Kidney (tissue), 14 donors: Measurements from ENCODE around the gene TCHP. TPM values are rescaled to one million over a fixed set of nuclear protein-coding genes. Genes with fewer than 3 reads are reported as not detected.
A peak's percentile ranks its signal among the peaks of the same experiment; 100 is the strongest.

Experiments used
- DNase-seq, 5 donors: peaks; one replicate each; pipeline ENCODE4 v3.0.0-alpha.2; 2013 to 2020
- FAIRE-seq: peaks from 2 replicates; lab custom pipeline; 2012; peaks lifted over from hg19 to GRCh38; lab: Jason Lieb, UNC
- H3K27ac ChIP-seq, 2 donors: one replicate each; pipeline ENCODE4 v1.7.0; 2013; ENCODE audit warnings: low read depth in 2 of 2, low read length in 2 of 2, inconsistent platforms in 1 of 2
- H3K27me3 ChIP-seq: one replicate; pipeline ENCODE4 v1.7.1; 2013; ENCODE audit warnings: low read length, inconsistent platforms; ENCODE audit not compliant: control insufficient read depth, insufficient read depth
- H3K36me3 ChIP-seq, 3 donors: one replicate each; pipeline versions ENCODE4 v1.7.0 to v1.7.1; 2013; ENCODE audit warnings: low read length in 3 of 3, control low read depth in 1 of 3, inconsistent platforms in 1 of 3; ENCODE audit not compliant: insufficient read depth in 3 of 3, control insufficient read depth in 2 of 3
- H3K4me1 ChIP-seq, 3 donors: one replicate each; pipeline versions ENCODE4 v1.7.0 to v1.7.1; 2013; ENCODE audit warnings: low read length in 3 of 3, inconsistent platforms in 1 of 3, low read depth in 1 of 3; ENCODE audit not compliant: control insufficient read depth in 2 of 3, insufficient read depth in 2 of 3
- H3K4me3 ChIP-seq, 3 donors: one replicate each; pipeline versions ENCODE4 v1.7.0 to v1.8.1; 2013; ENCODE audit warnings: low read length in 3 of 3, control low read depth in 1 of 3, inconsistent platforms in 1 of 3
- H3K9ac ChIP-seq, 3 donors: one replicate each; pipeline versions ENCODE4 v1.7.0 to v1.7.1; 2013; ENCODE audit warnings: low read length in 3 of 3, control low read depth in 1 of 3, inconsistent platforms in 1 of 3
- H3K9me3 ChIP-seq, 3 donors: one replicate each; pipeline versions ENCODE4 v1.7.0 to v1.7.1; 2013; ENCODE audit warnings: low read length in 3 of 3, control low read depth in 1 of 3, inconsistent platforms in 1 of 3; ENCODE audit not compliant: control insufficient read depth in 2 of 3, insufficient read depth in 1 of 3
- CTCF ChIP-seq: IDR thresholded peaks from 3 replicates; pipeline ENCODE4 v1.5.1; 2012; ENCODE audit warnings: mild to moderate bottlenecking, moderate library complexity, borderline replicate concordance; ENCODE audit not compliant: insufficient read depth; ENCODE audit errors: extremely low read depth
- intact Hi-C: fragments of 100-400 bp; cut with DNase I; formaldehyde crosslinking; loops from one replicate; pipeline ENCODE4 v1.11.1; 2022
- polyA plus RNA-seq: library from polyadenylated mRNA; stranded (reverse); fragments of 350-450 nt; fragmentation: Illumina TruSeq; extraction: RNeasy Lipid Tissue Mini Kit (QIAGEN cat#74804); gene quantifications from one replicate; pipeline ENCODE4 v1.2.3, GENCODE V29; 2014; ENCODE audit warnings: low read depth, low replicate concordance; ENCODE audit not compliant: insufficient read depth
- total RNA-seq: library from RNA; stranded (reverse); fragmentation: NEBNext Ultra II Directional; extraction: Animal tissue kit (Norgen Biotek cat#: 25700); gene quantifications from one replicate; pipeline ENCODE4 v1.2.1, GENCODE V29; 2021
- donor health status: control.
- donor health status: control.
- donor health status: control.
- donor health status: control.
- donor health status: control.
- donor health status: DM: yes; HTN: yes; CAD: no.
- donor health status: Normal renal cell carcinoma (clear cell type).

Gene TCHP
- total and polyA plus RNA-seq, 2 donors from 2014 or later: 6.0 to 16.2 TPM

DNA sequence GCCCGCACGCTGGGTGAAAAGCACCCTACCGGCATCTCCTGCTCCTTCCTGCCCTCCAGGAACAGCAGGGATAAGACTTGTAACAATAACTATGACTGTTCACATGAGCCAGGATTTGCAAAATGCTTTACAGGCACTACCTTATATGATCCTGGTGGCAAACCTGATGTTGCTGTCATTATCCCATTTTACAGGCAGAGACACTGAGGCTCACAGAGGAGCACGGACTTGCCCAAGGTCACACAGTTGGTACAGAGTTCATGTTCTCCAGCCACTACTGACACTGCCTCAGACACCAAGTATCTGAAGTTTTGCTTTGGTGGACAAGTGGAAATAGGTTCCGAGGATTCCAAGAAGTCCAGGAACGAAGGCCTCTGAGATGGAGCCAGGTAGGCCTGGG, 42.4 kb upstream of the TCHP start:
- Histone ChIP-seq H3K36me3 (peaks cover 3 to 26% (median 15%) of the 10 kb centered on the region in 3 donors), H3K4me1 (peaks cover 0 to 20% (median 17%) of the 10 kb centered on the region in 3 donors), H3K9me3 (no peaks in the 10 kb centered on the region), H3K9ac (no peak overlapping the region), H3K27ac (no peak overlapping the region), H3K4me3 (no peak overlapping the region), H3K27me3 (no peaks in the 10 kb centered on the region)
- FAIRE-seq: no peak
- TF ChIP-seq CTCF: no peak
- DNase-seq: no peak
- intact Hi-C loops: no loop called here

DNA sequence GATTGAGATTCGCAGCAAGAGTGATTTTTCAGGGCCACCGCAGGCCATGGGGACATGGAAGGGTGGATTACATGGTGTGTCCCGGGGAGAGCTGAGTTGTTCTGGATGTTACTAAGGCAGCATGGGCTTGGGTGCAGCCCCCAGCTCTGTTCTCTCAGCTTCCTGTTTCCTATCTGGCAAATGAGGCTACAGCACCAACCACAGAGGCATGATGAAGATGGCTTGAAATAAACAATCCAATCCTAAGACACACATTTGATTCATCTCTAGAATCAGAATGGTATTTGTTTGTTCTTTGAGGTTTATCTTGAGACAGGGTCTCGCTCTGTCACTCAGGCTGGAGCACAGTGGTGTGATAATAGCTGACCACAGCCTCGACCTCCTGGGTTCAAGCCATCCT, 41.3 kb upstream of the TCHP start:
- Histone ChIP-seq H3K27ac (no peak overlapping the region), H3K9ac (no peak overlapping the region), H3K27me3 (no peaks in the 10 kb centered on the region), H3K4me1 (peaks cover 0 to 22% (median 17%) of the 10 kb centered on the region in 3 donors), H3K36me3 (peaks cover 3 to 26% (median 15%) of the 10 kb centered on the region in 3 donors), H3K9me3 (no peaks in the 10 kb centered on the region), H3K4me3 (no peak overlapping the region)
- FAIRE-seq (no peak), DNase-seq (no peak)
- TF ChIP-seq CTCF: no peak
- intact Hi-C loops: no loop called here

GRCh38 chr12:109860977-109861376, 39.1 kb upstream of the TCHP start:
- DNase-seq (peak in 3 of 5 donors; percentile 30 to 51 (median 32)), FAIRE-seq (no peak)
- Histone ChIP-seq H3K4me1 (peaks cover 0 to 29% (median 25%) of the 10 kb centered on the region in 3 donors), H3K27me3 (no peaks in the 10 kb centered on the region), H3K9me3 (no peaks in the 10 kb centered on the region), H3K9ac (peak overlapping the region in 1 of 3 donors; percentile 61), H3K27ac (peak overlapping the region; percentile 79 to 86), H3K4me3 (peak overlapping the region in 1 of 3 donors; percentile 12), H3K36me3 (peaks cover 3 to 18% (median 8%) of the 10 kb centered on the region in 3 donors)
- intact Hi-C loops: no loop called here
- peak; percentile 7 for TF ChIP-seq CTCF
